ENCODE results near the gene TAS2R46.
"Not testable (repeated sequence)": the region's sequence is repeated elsewhere in the genome, so short reads cannot be mapped to it uniquely, and the experiment has no call there.

The TAS2R46 gene

DNA sequence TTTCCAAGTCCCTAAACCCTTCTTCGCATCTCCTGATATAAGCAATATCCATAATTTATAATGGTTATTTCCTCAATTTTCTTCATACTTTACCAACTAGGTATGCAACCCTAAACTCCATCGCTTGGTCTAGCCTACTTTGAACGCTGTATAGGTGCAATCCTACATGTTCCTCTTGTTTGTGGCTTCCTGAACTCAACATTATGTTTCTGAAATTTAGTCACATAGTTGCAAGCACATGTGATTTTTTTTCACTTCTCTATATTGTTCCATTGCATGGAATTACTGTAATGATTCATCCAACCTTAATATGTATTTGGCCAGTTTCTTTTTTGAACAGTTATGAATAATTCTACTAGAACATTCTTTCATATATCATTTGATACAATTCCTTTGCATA lies 28.1 kb downstream of the TAS2R46 start:
- DNase-seq: not testable (repeated sequence)

DNA sequence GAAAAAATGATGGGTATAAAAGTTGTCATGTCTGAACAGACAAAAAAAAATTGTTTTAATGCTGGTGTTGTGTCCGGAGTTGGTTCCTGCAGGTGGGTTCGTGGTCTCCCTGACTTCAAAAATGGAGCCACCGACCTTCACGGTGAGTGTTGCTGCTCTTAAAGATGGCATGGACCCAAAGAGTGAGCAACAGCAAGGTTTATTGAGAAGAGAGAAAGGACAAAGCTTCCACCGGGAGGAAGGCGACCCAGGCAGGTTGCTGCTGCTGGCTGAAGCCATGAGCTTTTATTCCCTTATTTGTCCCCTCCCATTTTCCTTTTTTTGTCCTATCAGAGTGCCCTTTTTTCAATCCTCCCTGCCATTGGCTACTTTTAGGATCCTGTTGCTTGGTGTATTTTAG lies 30.8 kb downstream of the TAS2R46 start, which contains the start of gene TAS2R31:
Gene TAS2R31 (minus strand): TSS at position 101 of the 400 bp plus-strand sequence. CDS start 72 bp downstream, at position 29.
- DNase-seq: no peak

DNA sequence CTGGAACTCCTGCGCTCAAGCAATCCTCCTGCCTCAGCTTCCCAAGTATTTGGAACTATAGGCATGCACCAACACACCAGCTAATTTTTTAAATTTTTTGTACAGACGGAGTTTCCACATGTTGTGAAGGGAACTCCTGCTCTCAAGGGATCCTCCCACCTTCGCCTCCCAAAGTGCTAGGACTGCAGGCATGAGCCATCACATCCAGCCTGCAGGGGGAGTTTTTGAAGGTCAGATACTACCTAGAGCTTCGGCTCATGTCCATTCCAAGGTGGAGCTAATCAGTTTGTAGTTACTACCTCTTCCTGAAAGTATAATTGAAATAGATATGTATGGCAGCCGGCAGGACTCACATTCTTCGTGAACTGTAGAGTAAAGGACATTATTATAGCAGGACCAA lies 36.0 kb downstream of the TAS2R46 start:
- no peak for DNase-seq

DNA sequence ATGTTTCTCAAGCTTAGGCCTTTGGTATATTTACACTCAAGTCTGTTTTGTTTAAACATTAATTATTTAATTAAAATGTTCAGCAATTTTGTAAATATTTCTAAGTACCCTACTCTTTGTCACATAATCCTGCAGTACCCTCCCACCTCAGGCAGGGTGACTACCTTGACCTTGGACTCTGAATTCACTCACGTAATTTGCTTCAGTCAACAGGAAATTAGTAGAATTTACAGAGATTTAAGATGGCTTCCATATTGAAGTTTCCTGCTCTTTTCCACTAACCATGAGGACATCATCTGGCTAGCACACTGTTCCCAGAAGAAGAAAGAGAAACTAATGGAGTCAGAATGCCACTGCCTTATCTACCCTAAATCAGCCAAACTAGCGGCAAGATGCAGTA lies 38.7 kb downstream of the TAS2R46 start:
- no peak for DNase-seq

DNA sequence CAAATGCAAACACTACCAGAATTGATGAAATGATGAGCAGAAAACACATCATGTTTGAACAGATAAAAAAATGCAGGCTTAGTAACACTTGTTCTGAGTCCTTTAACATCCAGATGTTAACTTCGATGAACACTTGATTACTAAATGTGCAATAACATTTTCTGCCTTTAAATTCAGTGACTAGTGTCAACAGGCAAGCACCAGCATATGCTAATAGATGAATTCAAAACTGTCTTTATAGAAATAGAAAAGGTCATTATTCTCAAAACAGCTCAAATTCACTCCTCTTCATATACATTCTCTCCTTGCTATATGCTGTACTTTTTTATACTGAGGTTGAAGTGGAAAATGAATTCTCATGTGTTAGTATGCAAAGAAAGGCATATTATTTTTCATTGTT lies 39.6 kb downstream of the TAS2R46 start, which contains the start of gene TAS2R19:
Gene TAS2R19 (minus strand): TSS at position 101 of the 400 bp plus-strand sequence. CDS start 49 bp downstream, at position 52.
- DNase-seq: no peak

DNA sequence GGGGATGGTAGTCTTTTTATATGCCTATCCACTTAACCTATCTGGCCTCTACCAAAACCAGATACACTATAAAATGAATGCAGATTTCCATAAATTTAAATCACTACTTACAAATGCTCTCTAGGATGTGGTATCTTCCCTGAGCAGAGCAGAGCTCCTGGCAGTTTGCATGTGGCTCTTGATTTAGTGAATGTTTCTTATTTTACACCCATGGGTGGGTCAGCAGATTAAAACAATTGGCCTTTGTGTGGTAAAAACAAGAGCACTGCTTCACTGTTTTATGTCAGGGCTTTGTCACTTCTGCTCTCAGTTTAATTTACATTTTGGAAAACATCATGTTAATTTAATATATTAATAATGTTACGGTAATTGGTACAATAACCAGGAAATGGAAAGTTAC lies 45.2 kb downstream of the TAS2R46 start:
- DNase-seq: no peak

DNA sequence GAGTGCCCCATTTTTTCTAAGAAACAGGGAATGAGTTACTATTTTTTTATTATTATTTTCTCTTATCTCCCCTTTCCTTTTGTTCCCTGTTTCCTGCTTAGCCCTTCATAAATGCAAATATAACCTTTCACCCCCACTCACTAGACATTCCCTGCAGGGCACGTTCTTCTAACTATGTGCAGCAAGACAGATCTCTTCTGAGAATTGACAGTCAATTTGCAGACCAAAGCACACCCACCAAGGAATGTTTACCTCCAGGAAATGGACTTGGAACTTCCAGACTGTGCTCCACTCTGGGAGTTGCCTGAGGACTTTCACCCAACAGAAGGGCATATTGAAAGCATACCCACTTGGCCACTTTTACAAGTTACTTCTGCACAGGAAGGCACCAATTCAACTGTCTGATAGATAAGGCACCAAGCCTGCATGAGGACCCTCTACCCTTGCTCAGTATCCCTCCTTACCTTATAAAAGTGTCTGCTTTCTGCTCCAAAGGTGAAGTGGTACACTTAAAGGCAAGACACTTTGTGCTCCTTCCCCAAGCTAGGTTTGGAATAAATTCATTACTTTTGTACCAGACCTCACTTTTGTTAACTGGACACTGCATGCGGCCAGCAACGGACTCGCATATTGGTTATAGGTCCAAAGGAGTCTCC lies 46.2 kb downstream of the TAS2R46 start:
- DNase-seq: no peak

DNA sequence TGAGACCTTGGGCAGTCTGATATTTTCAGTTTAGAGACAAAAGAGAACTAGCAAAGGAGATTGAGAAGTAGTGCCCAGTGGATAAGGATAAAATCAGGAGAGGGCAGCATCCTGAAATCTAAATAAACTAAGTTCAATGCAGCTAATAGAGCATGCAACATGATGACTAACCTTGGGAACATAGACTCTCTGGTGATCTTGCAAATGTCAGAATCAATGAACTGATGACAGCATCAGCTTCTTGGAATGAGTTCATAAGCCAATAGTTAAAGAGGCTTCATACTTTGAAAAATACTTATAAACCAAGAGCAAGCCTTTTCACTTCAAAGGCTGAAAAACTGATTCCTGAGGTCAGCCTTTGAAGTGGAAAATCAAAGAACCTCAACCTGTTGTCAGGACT lies 47.9 kb downstream of the TAS2R46 start:
- DNase-seq: no peak
